Stromal cell of bone marrow (primary cell): ENCODE measurements around the gene EIF6.
A peak's percentile ranks its signal among the peaks of the same experiment; 100 is the strongest.

Experiments used
- DNase-seq: peaks from one replicate; pipeline ENCODE4 v3.0.0-alpha.2; 2012; ENCODE audit warnings: low read depth

EIF6 gene

GRCh38 chr20:35312318-35312717 is 27.7 kb upstream of the EIF6 start:
- DNase-seq: peak; percentile 49

GRCh38 chr20:35311822-35312221 is 27.2 kb upstream of the EIF6 start:
- DNase-seq: no peak

- DNase-seq: no peak
Observed at GRCh38 chr20:35311409-35311808, 26.8 kb upstream of the EIF6 start.

- peak; percentile 86 for DNase-seq
Observed at GRCh38 chr20:35307666-35308653, 23.4 kb upstream of the EIF6 start.

- DNase-seq: no peak
Observed at GRCh38 chr20:35306931-35307517, 22.5 kb upstream of the EIF6 start.

GRCh38 chr20:35305682-35306556 is 21.3 kb upstream of the EIF6 start:
- peak; percentile 99 for DNase-seq

- no peak for DNase-seq
Observed at GRCh38 chr20:35304956-35305355, 20.4 kb upstream of the EIF6 start.

GRCh38 chr20:35303735-35304491 is 19.3 kb upstream of the EIF6 start:
- DNase-seq: peak; percentile 71

GRCh38 chr20:35303382-35303734 is 18.8 kb upstream of the EIF6 start:
- no peak for DNase-seq

- DNase-seq: no peak
Observed at GRCh38 chr20:35302421-35303335, 18.1 kb upstream of the EIF6 start.

GRCh38 chr20:35301426-35301825 is 16.9 kb upstream of the EIF6 start:
- no peak for DNase-seq

- no peak for DNase-seq
Observed at GRCh38 chr20:35300469-35301262, 16.1 kb upstream of the EIF6 start.

- DNase-seq: no peak
Observed at GRCh38 chr20:35299780-35300179, 15.2 kb upstream of the EIF6 start.

- no peak for DNase-seq
Observed at GRCh38 chr20:35298264-35298663, 13.7 kb upstream of the EIF6 start.

GRCh38 chr20:35297740-35298139 is 13.2 kb upstream of the EIF6 start:
- DNase-seq: no peak

GRCh38 chr20:35297155-35297554 is 12.6 kb upstream of the EIF6 start:
- DNase-seq: no peak

GRCh38 chr20:35296101-35296554 is 11.6 kb upstream of the EIF6 start:
- no peak for DNase-seq

GRCh38 chr20:35295674-35296073 is 11.1 kb upstream of the EIF6 start:
- DNase-seq: no peak

- DNase-seq: no peak
Observed at GRCh38 chr20:35295058-35295457, 10.5 kb upstream of the EIF6 start.

GRCh38 chr20:35294293-35294685 is 9.7 kb upstream of the EIF6 start:
- DNase-seq: no peak
